ENCODE measurements around the gene MSGN1. TPM values are rescaled to one million over a fixed set of nuclear protein-coding genes. Genes with fewer than 3 reads are reported as not detected.
"Not testable (repeated sequence)": the region's sequence is repeated elsewhere in the genome, so short reads cannot be mapped to it uniquely, and the experiment has no call there.

Gene MSGN1
- polyA plus RNA-seq, 1 donor from 2014 or later: not detected

- H3K9me3 Mint-ChIP-seq: no peaks in the 10 kb centered on the region
- H3K27me3 Mint-ChIP-seq: no peaks in the 10 kb centered on the region
- H3K27ac Mint-ChIP-seq: no peak overlapping the region
- no peak overlapping the region for H3K4me3 Mint-ChIP-seq
- H3K4me1 Mint-ChIP-seq: peaks cover 34 to 40% (median 36%) of the 10 kb centered on the region in 3 donors
- H3K36me3 Mint-ChIP-seq: no peaks in the 10 kb centered on the region
Observed at GRCh38 chr2:17818235-17818815, 2.1 kb downstream of the MSGN1 start.

GRCh38 chr2:17821080-17821479, 4.8 kb downstream of the MSGN1 start:
- H3K27ac Mint-ChIP-seq: no peak overlapping the region
- no peaks in the 10 kb centered on the region for H3K9me3 Mint-ChIP-seq
- peaks cover 20 to 30% (median 23%) of the 10 kb centered on the region in 3 donors for H3K4me1 Mint-ChIP-seq
- H3K36me3 Mint-ChIP-seq: no peaks in the 10 kb centered on the region
- no peaks in the 10 kb centered on the region for H3K27me3 Mint-ChIP-seq
- no peak overlapping the region for H3K4me3 Mint-ChIP-seq

- Mint-ChIP-seq H3K4me3 (peak overlapping the region in 2 of 4 donors; percentile 4 to 87), H3K27me3 (no peaks in the 10 kb centered on the region), H3K27ac (peak overlapping the region; percentile 4 to 34 (median 21)), H3K36me3 (no peaks in the 10 kb centered on the region), H3K9me3 (no peaks in the 10 kb centered on the region), H3K4me1 (peaks cover 22 to 30% (median 23%) of the 10 kb centered on the region in 3 donors)
Observed at GRCh38 chr2:17821535-17822444, 5.5 kb downstream of the MSGN1 start.

- no peaks in the 10 kb centered on the region for H3K36me3 Mint-ChIP-seq
- peaks cover 21 to 30% (median 23%) of the 10 kb centered on the region in 3 donors for H3K4me1 Mint-ChIP-seq
- no peaks in the 10 kb centered on the region for H3K9me3 Mint-ChIP-seq
- H3K27ac Mint-ChIP-seq: peak overlapping the region; percentile 4 to 76 (median 21)
- H3K4me3 Mint-ChIP-seq: peak overlapping the region in 3 of 4 donors; percentile 4 to 87 (median 58)
- no peaks in the 10 kb centered on the region for H3K27me3 Mint-ChIP-seq
Observed at GRCh38 chr2:17822445-17823117, 6.3 kb downstream of the MSGN1 start.

- not testable (repeated sequence) for H3K27me3 Mint-ChIP-seq, H3K36me3 Mint-ChIP-seq, H3K4me3 Mint-ChIP-seq, H3K9me3 Mint-ChIP-seq
- Mint-ChIP-seq H3K4me1 (peaks cover 21 to 30% (median 23%) of the 10 kb centered on the region in 3 donors), H3K27ac (peak overlapping the region in 2 of 3 donors; percentile 9 to 65)
Observed at GRCh38 chr2:17823646-17824045, 7.4 kb downstream of the MSGN1 start.

GRCh38 chr2:17827316-17827715, 11.1 kb downstream of the MSGN1 start:
- Mint-ChIP-seq H3K9me3 (no peaks in the 10 kb centered on the region), H3K27me3 (peaks cover 4% of the 10 kb centered on the region), H3K36me3 (peaks cover 5% of the 10 kb centered on the region), H3K27ac (no peak overlapping the region), H3K4me3 (no peak overlapping the region), H3K4me1 (peaks cover 14 to 17% (median 15%) of the 10 kb centered on the region in 3 donors)

- Mint-ChIP-seq H3K27ac (no peak overlapping the region), H3K27me3 (peaks cover 5% of the 10 kb centered on the region), H3K36me3 (peaks cover 5% of the 10 kb centered on the region), H3K9me3 (no peaks in the 10 kb centered on the region), H3K4me1 (peaks cover 10 to 14% (median 12%) of the 10 kb centered on the region in 3 donors), H3K4me3 (no peak overlapping the region)
Observed at GRCh38 chr2:17827785-17828184, 11.5 kb downstream of the MSGN1 start.

GRCh38 chr2:17830053-17831034, 14.1 kb downstream of the MSGN1 start:
- Mint-ChIP-seq H3K4me1 (peaks cover 0 to 3% (median 2%) of the 10 kb centered on the region in 3 donors), H3K27me3 (peaks cover 5% of the 10 kb centered on the region), H3K36me3 (peaks cover 7% of the 10 kb centered on the region), H3K27ac (no peak overlapping the region), H3K9me3 (no peaks in the 10 kb centered on the region), H3K4me3 (peak overlapping the region in 3 of 4 donors; percentile 22 to 82 (median 80))

- Mint-ChIP-seq H3K9me3 (no peaks in the 10 kb centered on the region), H3K27ac (no peak overlapping the region), H3K36me3 (peaks cover 3% of the 10 kb centered on the region), H3K4me3 (no peak overlapping the region), H3K4me1 (peaks cover 0 to 3% (median 0%) of the 10 kb centered on the region in 3 donors), H3K27me3 (peaks cover 5% of the 10 kb centered on the region)
Observed at GRCh38 chr2:17835516-17835915, 19.3 kb downstream of the MSGN1 start.

GRCh38 chr2:17839959-17840358, 23.7 kb downstream of the MSGN1 start:
- H3K4me1 Mint-ChIP-seq: no peaks in the 10 kb centered on the region
- no peak overlapping the region for H3K4me3 Mint-ChIP-seq
- no peak overlapping the region for H3K27ac Mint-ChIP-seq
- H3K9me3 Mint-ChIP-seq: no peaks in the 10 kb centered on the region
- peaks cover 1% of the 10 kb centered on the region for H3K36me3 Mint-ChIP-seq
- no peaks in the 10 kb centered on the region for H3K27me3 Mint-ChIP-seq

GRCh38 chr2:17843457-17843856, 27.2 kb downstream of the MSGN1 start:
- H3K27ac Mint-ChIP-seq: no peak overlapping the region
- no peak overlapping the region for H3K4me3 Mint-ChIP-seq
- H3K4me1 Mint-ChIP-seq: no peaks in the 10 kb centered on the region
- H3K9me3 Mint-ChIP-seq: no peaks in the 10 kb centered on the region
- peaks cover 1% of the 10 kb centered on the region for H3K36me3 Mint-ChIP-seq
- no peaks in the 10 kb centered on the region for H3K27me3 Mint-ChIP-seq

GRCh38 chr2:17845806-17846205, 29.5 kb downstream of the MSGN1 start:
- Mint-ChIP-seq H3K27ac (no peak overlapping the region), H3K4me3 (no peak overlapping the region), H3K27me3 (no peaks in the 10 kb centered on the region), H3K4me1 (no peaks in the 10 kb centered on the region), H3K9me3 (no peaks in the 10 kb centered on the region), H3K36me3 (no peaks in the 10 kb centered on the region)

GRCh38 chr2:17846676-17847075, 30.4 kb downstream of the MSGN1 start:
- Mint-ChIP-seq H3K9me3 (no peaks in the 10 kb centered on the region), H3K27ac (no peak overlapping the region), H3K27me3 (no peaks in the 10 kb centered on the region), H3K4me3 (no peak overlapping the region), H3K36me3 (no peaks in the 10 kb centered on the region), H3K4me1 (no peaks in the 10 kb centered on the region)

- Mint-ChIP-seq H3K4me1 (no peaks in the 10 kb centered on the region), H3K36me3 (no peaks in the 10 kb centered on the region), H3K27ac (no peak overlapping the region), H3K27me3 (no peaks in the 10 kb centered on the region), H3K9me3 (no peaks in the 10 kb centered on the region), H3K4me3 (no peak overlapping the region)
Observed at GRCh38 chr2:17847236-17847635, 31.0 kb downstream of the MSGN1 start.
